ENCODE results near the gene MTG1.
"Not testable (repeated sequence)": the region's sequence is repeated elsewhere in the genome, so short reads cannot be mapped to it uniquely, and the experiment has no call there.

Gene MTG1

DNA sequence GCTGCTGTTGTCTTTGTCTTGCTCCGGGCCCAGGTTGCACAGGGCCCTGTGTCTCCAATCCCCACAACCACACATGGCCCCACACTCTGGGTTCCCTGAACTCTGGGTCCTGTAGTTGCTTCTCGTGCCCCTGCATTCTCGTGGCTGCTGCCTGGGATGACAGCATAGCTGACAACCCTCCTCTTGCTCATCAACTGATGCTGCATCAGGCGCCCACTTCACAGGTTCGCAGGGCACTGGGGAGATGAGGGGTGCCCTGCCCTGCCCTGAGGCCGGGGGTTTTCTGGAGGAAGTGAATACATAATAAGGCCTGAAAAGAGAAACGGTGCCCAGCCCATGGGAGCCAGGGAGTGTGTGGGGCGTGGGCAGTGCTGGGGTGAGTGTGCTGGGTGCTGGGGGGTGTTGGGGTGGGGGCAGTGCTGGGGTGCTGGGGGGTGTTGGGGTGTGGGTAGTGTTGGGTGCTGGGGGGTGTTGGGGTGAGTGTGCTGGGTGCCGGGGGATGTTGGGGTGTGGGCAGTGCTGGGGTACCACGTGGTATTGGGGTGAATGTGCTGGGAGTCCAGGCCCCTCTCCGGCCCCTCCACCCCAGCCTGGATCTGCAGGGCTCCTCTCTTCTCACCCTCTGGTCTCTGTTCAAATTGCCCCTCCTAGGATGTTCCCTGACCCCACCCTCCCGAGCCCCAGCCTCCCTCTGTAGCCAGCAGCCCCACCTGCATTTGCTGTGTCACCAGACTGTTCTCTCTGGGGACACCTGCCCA, 2.0 kb upstream of the MTG1 start:
- peak in 8 of 42 donors; percentile 4 to 26 (median 12) for DNase-seq
- intact Hi-C loops (cut with DNase I), result no loop called here

DNA sequence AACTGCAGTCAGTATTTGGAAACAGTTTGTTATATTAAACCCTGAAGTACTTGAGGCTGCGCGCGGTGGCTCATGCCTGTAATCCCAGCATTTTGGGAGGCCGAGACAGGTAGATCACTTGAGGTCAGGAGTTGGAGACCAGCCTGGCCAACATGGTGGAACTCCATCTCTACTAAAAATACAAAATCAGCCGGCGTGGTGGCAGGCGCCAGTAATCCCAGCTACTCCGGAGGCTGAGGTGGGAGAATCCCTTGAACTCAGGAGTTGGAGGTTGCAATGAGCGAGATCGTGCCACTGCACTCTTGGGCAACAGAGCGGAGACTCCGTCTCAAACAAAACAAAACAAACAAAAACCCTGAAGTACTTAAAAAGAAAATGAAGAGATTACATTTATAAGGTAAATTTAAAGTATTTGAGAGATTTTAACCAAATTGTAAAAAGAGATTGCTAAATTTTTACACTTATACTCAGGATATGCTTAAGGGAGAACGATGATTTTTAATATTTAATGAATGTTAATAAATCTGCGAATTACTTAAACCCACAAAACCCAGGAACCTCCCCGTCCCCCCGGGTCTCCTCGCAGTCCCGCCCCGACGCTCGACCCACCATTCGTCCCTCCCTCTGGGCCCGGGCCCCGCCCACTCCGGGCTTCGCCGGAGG, 425 bp upstream of the MTG1 start:
- DNase-seq, result peak in 11 of 42 donors; percentile 9 to 43 (median 21)
- intact Hi-C loops (cut with DNase I), result no loop called here

DNA sequence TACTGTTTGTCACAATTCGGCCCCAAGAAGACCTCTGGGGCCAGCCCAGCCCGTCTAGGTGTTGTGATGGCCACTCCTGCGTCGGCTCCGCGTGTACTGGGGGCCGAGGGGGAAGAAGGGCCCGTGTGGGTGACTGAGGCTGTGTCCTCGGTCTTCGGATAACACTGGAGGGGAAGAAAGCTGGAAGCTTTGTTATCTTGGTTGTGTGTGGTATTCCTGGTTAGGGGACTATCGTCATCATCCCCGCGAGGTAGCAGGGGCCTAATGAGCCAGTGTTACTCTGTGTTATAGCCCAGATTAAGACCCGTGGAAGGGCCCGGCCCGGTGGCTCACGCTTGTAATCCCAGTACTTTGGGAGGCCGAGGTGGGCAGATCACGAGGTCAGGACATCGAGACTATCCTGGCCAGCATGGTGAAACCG, 854 bp downstream of the MTG1 start:
- peak in 12 of 42 donors; percentile 9 to 42 (median 24) for DNase-seq
- intact Hi-C loops (cut with DNase I), result no loop called here

DNA sequence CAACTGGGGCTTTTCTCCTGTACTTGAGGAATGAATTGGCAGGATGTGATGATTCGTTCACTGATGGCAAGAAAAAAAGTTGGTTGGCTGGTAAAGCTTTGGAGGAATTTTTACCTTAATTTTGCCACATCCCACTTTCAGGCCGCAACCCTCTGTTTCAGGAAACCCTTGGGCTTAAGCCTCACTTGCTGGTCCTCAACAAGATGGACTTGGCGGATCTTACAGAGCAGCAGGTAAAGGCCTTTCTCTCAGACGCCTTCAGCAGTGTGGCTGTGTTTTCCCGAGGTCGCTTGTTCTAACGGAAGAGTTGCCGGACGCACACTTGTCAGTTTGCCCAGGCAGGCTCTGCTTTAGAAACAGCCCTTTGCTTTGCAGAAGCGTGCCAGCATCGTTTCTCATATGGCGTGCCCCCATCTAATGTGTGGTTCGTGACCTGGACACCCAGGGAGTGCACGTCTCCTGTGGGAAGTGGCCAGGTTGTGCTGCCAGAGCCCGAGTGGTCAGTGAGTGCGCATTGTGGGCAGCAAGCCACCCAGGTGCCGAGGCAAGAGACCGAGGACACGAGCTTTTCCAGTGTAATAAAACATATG, 2.2 kb downstream of the MTG1 start:
- peak in 8 of 42 donors; percentile 8 to 38 (median 30) for DNase-seq
- intact Hi-C loops (cut with DNase I), result no loop called here

DNA sequence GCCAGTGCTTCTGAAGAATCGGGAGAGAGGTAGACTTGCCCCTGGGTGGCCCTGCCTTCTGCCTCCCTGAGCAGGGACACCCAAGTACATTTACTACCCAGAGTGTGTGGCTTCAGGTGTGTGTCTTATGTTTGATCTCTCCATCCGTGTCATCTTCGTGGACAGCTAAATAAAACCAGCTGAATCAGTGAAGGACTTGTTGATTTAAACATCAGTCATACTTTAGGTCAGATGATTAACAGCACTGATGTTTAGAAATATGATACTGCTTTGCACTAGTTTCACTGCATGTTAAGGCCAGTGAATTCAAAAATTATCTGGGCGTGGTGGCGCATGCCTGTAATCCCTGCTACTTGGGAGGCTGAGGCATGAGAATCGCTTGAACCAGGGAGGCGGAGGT, 4.0 kb downstream of the MTG1 start:
- peak in 1 of 42 donors; percentile 18 for DNase-seq
- intact Hi-C loops (cut with DNase I), result no loop called here

DNA sequence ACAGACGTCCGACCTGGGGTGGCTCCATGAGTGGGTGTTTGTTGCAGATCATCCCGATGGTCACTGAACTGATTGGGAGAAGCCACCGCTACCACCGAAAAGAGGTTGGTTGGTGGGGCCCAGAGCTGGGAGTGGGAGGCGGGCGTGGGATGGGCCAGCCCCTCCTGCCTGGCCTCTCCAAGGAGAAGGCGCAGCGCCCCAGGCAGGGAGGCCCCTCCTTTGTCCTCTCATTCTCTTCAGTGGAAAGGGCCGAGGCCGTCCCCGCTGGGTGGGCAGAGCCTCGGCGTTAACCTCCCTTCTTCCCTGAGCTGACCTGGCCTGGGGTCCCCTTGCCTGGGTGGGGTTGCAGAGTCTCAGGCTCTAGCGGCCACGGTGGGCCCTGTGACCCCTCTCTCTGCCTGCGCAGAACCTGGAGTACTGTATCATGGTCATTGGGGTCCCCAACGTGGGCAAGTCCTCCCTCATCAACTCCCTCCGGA, 5.2 kb downstream of the MTG1 start:
- DNase-seq, result peak in 7 of 42 donors; percentile 3 to 34 (median 10)
- intact Hi-C loops (cut with DNase I), result no loop called here

DNA sequence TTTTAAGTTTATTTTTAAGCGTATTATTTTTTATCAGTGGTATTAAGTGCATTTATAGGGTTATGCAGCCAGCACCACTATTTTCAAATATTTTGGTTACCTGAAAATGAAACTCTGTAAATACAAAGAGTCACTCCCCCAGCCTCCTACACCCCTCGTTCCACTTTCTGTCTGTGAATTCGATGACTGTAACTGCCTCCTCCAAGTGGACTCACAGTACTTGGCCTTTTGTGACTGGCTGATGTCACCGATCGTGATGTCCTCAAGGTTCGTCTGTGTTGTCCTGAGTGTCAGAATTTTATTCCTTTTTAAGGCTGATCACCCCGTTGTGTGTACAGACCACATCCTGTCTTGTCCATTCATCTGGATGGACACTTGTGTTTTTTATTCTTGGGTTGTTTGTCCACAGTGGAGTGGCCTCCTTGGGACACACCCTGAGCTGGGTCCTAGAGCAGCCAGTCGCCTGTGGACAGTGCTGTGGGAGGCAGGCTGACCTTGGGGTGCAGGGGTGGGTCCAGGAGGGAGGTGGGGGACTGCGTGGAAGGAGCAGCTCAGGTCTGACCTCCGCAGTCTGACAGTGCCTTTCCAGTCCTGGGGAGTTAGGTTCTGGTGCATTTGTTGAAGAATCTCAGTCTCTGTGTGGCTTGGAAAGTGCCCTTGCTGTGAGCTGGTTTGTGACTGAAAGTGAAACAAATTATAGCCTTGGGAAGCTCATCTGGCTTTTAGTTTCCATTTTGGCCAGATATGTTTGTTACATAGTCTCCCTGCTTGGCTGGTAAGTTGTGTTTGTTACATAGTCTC, 6.9 kb downstream of the MTG1 start:
- DNase-seq, result peak in 4 of 42 donors; percentile 3 to 35 (median 16)
- intact Hi-C loops (cut with DNase I), result no loop called here

DNA sequence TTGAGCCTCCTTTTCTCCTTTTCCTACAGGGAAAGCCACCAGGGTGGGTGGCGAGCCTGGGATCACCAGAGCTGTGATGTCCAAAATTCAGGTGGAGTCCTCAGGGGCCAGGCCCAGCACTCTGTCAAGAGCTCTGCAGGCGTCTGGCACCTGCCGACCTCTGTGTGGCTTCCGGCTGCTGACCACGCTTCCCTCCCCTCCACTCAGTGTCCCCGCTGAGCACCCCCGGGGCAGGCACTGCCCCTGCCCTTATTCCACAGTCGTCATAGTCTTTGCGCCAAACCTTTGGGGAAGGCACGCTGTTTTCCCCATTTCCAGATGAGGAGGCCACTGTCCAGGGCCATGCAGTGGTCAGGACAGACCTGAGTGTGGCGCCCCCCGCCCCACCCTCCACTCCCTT, 7.5 kb downstream of the MTG1 start:
- peak in 5 of 42 donors; percentile 1 to 18 (median 14) for DNase-seq
- intact Hi-C loops (cut with DNase I), result no loop called here

DNA sequence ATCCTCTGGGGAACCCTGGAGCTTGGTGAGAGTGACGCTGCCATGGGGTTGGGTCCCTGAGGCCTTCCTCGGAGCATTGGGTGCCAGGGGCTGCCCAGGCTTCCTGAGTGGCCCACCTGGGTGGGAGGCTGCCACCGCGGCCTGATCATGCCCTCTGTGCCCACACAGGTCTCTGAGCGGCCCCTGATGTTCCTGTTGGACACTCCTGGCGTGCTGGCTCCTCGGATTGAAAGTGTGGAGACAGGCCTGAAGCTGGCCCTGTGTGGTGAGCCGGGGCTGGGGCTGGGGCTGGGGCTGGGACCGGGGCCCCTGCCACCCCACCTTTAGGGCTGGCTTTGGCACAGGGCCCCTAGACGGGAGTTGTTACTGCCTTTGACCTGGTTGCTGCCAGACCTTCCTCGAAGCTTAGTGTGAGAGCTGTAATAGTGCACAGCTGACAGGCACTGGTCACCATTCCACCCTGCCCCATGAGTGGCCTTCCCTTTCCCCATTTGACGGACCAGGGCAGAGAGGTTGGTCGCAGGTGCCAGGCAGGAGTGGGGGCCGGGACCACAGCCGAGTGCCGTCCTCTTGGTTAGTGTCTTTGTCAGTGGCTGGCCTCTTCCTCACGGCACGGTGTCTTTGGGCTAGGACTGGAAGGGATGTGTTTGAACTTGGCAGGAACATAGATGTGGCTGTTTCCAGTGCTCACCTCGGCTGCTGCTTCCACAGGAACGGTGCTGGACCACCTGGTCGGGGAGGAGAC, 8.2 kb downstream of the MTG1 start:
- DNase-seq, result peak in 6 of 42 donors; percentile 4 to 32 (median 16)
- intact Hi-C loops (cut with DNase I), result no loop called here

DNA sequence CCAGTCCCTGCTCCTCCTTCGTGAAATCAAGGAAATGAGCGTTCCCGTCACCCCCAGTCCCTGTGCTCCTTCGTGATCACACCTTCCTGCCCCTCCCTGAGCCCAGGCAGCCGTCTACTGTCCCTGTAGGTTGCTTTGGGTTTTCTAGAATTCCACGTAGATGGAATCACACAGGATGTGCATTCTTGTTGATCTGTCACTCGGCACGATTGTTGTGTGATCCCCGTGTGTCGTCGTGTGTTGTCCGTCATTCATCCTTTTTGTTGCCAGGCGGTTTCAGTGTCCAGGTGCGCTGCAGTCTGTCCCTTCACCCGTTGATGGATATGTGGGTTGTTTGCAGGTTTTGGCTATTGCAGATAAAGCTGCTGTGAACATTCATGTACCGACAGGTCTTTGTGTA, 9.4 kb downstream of the MTG1 start:
- DNase-seq, result peak in 3 of 42 donors; percentile 0 to 28 (median 13)
- intact Hi-C loops (cut with DNase I), result no loop called here

DNA sequence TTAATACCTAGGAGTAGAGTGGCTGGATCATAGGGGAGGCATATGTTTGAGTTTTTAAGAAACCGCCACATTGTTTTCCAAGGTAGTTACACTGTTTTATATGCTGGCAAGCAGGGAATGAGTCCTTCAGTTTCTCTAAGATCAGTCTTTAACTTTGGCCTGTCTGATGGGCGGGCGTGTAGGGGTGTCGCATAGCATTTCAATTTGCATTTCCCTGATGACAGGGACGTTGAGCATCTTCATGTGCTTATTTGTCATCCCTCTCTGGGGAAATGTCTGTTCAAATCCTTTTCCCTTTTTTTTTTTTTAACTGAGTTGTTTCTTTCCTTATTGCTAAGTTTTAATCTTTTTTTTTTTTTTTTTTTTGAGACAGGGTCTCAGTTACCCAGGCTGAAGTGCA, 9.8 kb downstream of the MTG1 start:
- intact Hi-C loops (cut with DNase I), result no loop called here
- DNase-seq, result peak in 1 of 42 donors; percentile 0

DNA sequence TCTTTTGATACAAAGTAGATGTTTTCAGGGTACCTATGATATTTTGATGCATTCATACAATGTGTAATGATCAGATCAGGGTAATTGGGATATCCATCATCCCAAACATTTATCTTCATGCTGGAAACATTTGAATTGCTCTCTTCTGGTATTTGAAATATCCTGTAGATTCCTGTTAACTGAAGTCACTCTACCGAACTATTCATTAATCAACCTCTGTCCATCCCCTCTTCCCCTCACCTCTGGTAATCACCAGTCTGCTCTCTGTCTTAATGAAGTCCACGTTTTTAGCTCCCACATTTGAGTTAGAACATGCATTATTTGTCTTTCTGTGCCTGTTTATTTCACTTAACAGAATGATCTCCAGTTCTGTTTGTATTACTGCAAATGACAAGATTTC, 11.3 kb downstream of the MTG1 start:
- no peak for DNase-seq
- intact Hi-C loops (cut with DNase I), result no loop called here

DNA sequence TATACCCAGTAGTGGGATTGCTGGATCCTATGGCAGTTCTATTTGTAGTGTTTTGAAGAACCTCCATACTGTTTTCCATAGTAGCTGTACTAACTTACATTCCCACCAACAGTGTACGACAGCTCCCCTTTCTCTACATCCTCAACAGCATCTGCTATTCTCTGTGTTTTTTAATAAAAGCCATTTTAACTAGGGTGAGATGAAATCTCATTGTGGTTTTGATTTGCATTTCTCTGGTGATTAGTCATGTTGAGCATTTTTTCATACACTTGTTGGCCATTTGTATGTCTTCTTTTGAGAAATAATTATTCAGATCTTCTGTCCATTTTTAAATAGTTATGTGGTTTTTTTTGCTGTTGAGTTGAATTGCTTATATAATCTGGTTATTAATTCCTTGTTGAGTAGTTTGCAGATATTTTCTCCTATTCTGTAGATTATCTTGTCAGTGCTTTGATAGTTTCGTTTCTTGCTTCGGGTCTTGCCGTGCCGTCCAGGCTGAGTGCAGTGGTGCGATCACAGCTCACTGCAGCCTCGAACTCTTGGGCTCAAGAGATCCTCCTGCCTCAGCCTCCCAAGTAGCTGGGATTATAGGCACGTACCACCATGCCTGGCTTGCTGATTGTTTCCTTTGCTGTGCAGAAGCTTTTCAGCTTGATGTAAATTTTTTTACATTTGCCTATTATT, 12.0 kb downstream of the MTG1 start:
- peak in 3 of 42 donors; percentile 10 to 36 (median 11) for DNase-seq
- intact Hi-C loops (cut with DNase I), result no loop called here

DNA sequence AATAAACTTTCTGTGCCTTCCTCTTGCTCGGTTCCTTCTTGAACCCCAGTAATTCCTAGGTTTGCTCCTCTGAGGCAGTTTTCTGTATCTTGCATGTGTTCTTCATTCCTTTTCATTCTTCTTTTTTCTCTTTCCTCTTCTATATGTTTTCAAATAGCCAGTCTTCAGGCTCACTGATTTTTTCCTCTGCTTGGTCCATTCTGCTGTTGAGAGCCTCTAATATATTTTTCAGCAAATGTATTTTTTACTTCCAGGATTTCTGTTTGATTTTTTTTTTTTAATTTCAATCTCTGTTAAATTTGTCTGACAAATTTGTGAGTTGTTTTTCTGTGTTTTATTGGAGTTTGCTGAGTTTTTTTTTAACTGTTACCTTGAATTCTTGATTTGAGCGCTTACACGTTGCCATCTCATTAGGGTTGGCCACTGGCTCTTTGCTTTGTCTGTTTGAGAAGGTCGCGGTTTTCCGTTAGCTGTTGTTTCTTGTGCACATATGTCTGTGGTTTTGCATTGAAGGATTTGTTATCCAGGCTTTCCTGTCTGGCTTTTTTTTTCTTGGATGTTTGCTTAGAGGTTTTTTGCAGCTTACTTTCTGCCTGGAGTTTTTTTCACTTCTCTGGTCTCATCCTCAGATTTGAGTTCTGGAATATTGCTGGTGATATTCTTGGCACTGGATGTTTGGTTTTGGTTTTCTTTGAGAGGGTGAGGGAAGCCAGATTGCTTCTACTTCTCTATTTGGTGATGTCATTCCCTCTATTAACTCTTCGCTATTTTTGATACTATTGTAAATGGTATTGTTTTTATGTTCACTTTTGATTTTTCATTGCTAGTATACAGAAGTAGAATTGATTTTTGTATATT, 17.8 kb downstream of the MTG1 start:
- no peak for DNase-seq
- intact Hi-C loops (cut with DNase I), result no loop called here

DNA sequence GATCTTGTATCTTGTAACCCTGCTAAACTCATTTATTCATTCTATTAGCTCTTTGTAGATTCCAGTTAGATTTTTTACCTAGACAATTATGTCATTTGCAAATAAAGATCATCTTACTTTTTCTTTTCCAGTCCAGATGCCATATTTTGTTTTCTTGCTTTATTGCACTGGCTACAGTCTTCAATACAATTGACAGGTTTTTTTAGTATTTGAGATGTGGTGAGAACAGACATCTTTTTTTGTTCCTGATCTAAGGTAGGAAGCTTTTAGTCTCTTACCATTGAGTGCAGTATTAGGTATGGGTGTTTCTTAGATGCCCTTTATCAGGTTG, 18.4 kb downstream of the MTG1 start:
- no peak for DNase-seq
- intact Hi-C loops (cut with DNase I), result no loop called here

DNA sequence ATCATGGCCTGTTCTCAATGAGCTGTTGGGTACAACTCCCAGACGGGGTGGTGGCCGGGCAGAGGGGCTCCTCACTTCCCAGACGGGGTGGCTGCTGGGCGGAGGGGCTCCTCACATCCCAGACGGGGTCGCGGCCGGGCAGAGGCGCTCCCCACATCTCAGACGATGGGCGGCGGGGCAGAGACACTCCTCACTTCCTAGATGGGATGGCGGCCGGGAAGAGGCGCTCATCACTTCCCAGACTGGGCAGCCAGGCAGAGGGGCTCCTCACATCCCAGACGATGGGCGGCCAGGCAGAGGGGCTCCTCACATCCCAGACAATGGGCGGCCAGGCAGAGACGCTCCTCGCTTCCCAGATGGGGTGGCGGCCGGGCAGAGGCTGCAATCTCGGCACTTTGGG, 20.4 kb downstream of the MTG1 start:
- intact Hi-C loops (cut with DNase I); DNase-seq: not testable (repeated sequence)

DNA sequence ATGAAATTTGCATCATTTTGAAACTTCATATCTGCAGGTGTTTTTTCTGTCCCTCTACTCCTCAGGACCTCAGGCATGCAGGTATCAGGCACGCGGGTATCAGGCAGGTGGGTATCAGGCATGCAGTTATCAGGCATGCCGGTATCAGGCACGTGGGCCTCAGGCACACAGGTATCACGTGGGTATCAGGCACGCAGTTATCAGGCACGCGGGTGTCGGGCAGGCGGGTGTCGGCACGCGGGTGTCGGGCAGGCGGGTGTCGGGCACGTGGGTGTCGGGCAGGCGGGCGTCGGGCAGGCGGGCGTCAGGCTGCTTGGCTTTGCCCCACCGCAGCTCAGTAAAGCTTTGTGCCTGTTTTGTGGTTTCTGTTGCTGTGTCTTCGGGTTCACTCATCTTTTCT, 21.8 kb downstream of the MTG1 start:
- intact Hi-C loops (cut with DNase I), result no loop called here
- peak in 1 of 42 donors; percentile 21 for DNase-seq

Measured in head of caudate nucleus (tissue), 42 donors.